CD4-positive, alpha-beta memory T cell (primary cell): ENCODE measurements around the gene PDPN. TPM values are rescaled to one million over a fixed set of nuclear protein-coding genes. Genes with fewer than 3 reads are reported as not detected.

Experiments used
- CTCF ChIA-PET: fragments of 350-600 bp; sonication (Branson Sonifier 250); formaldehyde crosslinking; loops from one replicate; lab custom pipeline; 2021; ENCODE audit warnings: inconsistent platforms; ENCODE audit not compliant: partially characterized antibody; lab: Charles Lee
- POLR2A ChIA-PET: fragments of 350-600 bp; sonication (Branson Sonifier 250); formaldehyde crosslinking; loops from one replicate; lab custom pipeline; 2021; ENCODE audit not compliant: partially characterized antibody; lab: Charles Lee
- DNase-seq, 5 donors: peaks; one replicate each; pipeline versions ENCODE4 v3.0.0 to v3.0.0-alpha.2; 2020 to 2022; ENCODE audit warnings: mixed read lengths in 1 of 5
- H3K27ac ChIP-seq: one replicate; pipeline ENCODE4 v1.7.0; 2013; ENCODE audit warnings: low read depth, low read length
- H3K27me3 ChIP-seq: 2 replicates; pipeline ENCODE4 v1.7.0; 2013; ENCODE audit warnings: mild to moderate bottlenecking, low read length, moderate library complexity; ENCODE audit not compliant: insufficient read depth
- H3K36me3 ChIP-seq: 2 replicates; pipeline ENCODE4 v1.7.0; 2013; ENCODE audit warnings: mild to moderate bottlenecking, low read length, moderate library complexity; ENCODE audit not compliant: insufficient read depth
- H3K4me1 ChIP-seq: 2 replicates; pipeline ENCODE4 v1.7.0; 2013; ENCODE audit warnings: mild to moderate bottlenecking, low read length, moderate library complexity; ENCODE audit not compliant: insufficient read depth
- H3K4me3 ChIP-seq, 2 donors: one replicate each; pipeline ENCODE4 v1.7.0; 2013; ENCODE audit warnings: low read length in 2 of 2, mild to moderate bottlenecking in 1 of 2
- H3K9me3 ChIP-seq, 2 donors: one replicate each; pipeline ENCODE4 v1.7.0; 2013; ENCODE audit warnings: low read length in 2 of 2, control low read depth in 1 of 2; ENCODE audit not compliant: control insufficient read depth in 1 of 2
- H3K27ac Mint-ChIP-seq, 7 donors: one replicate each; pipeline ENCODE4 v1.8.0; 2020 to 2021; ENCODE audit warnings: mixed read lengths in 7 of 7, mild to moderate bottlenecking in 6 of 7, inconsistent platforms in 3 of 7, moderate library complexity in 3 of 7
- H3K27me3 Mint-ChIP-seq, 2 donors: one replicate each; pipeline ENCODE4 v1.8.0; 2020 to 2021; ENCODE audit warnings: mixed read lengths in 2 of 2
- H3K36me3 Mint-ChIP-seq, 2 donors: one replicate each; pipeline ENCODE4 v1.8.0; 2020 to 2021; ENCODE audit warnings: mixed read lengths in 2 of 2, inconsistent platforms in 1 of 2, mild to moderate bottlenecking in 1 of 2
- H3K4me1 Mint-ChIP-seq, 4 donors: one replicate each; pipeline ENCODE4 v1.8.0; 2020 to 2021; ENCODE audit warnings: mixed read lengths in 4 of 4, mild to moderate bottlenecking in 1 of 4
- H3K4me3 Mint-ChIP-seq, 8 donors: one replicate each; pipeline ENCODE4 v1.8.0; 2020 to 2021; ENCODE audit warnings: mixed read lengths in 8 of 8, mild to moderate bottlenecking in 7 of 8, moderate library complexity in 6 of 8, inconsistent platforms in 3 of 8
- H3K9me3 Mint-ChIP-seq, 8 donors: one replicate each; pipeline ENCODE4 v1.8.0; 2020 to 2021; ENCODE audit warnings: mixed read lengths in 8 of 8, mild to moderate bottlenecking in 5 of 8, inconsistent platforms in 3 of 8, moderate library complexity in 1 of 8
- intact Hi-C: fragments of 100-400 bp; cut with micrococcal nuclease; formaldehyde crosslinking; loops from one replicate; pipeline ENCODE4 v1.15.1; 2023
- polyA plus RNA-seq, 2 donors: library from polyadenylated mRNA; unstranded; fragments of 300-500 nt; fragmentation: Illumina TruSeq; gene quantifications; one replicate each; pipeline ENCODE4 v1.2.3, GENCODE V29; 2021
- total RNA-seq, 2 experiments: library from RNA; stranded (reverse); gene quantifications; one replicate each; pipeline ENCODE4 v1.2.3, GENCODE V29; 2021

The PDPN gene
- total and polyA plus RNA-seq, 4 experiments from 2014 or later: not detected

DNA sequence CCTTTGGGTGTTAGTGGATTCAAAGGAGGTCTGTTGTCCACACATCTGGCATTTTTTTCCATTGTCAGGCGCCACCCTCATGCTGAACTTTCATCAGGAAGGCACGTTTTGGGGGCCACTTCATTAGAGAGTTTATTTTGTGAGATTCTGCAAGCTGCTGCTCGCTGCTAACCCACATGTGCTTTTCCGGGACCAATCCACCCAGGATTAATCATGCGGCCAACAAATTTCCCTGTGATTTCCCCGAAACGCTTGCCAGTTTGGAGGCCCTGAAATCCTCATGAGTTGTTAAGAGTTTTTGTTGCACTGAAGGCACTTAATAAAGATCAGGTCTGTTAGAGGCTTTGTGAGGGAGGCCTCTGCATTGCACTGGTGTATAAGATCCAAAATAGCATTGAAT is 2.4 kb downstream of the PDPN start:
- Mint-ChIP-seq H3K4me1 (no peaks in the 10 kb centered on the region), H3K9me3 (peaks cover 0 to 3% (median under 1%) of the 10 kb centered on the region in 8 donors), H3K27ac (no peak overlapping the region), H3K4me3 (no peak overlapping the region), H3K36me3 (no peaks in the 10 kb centered on the region), H3K27me3 (peaks cover 33 to 44% of the 10 kb centered on the region in 2 donors)
- intact Hi-C loops: no loop called here
- DNase-seq: no peak
- ChIA-PET CTCF (no interaction called here), POLR2A (no interaction called here)
- Histone ChIP-seq H3K4me3 (no peak overlapping the region), H3K9me3 (no peaks in the 10 kb centered on the region), H3K27me3 (peaks cover 9% of the 10 kb centered on the region), H3K36me3 (no peaks in the 10 kb centered on the region), H3K27ac (no peak overlapping the region), H3K4me1 (no peaks in the 10 kb centered on the region)

DNA sequence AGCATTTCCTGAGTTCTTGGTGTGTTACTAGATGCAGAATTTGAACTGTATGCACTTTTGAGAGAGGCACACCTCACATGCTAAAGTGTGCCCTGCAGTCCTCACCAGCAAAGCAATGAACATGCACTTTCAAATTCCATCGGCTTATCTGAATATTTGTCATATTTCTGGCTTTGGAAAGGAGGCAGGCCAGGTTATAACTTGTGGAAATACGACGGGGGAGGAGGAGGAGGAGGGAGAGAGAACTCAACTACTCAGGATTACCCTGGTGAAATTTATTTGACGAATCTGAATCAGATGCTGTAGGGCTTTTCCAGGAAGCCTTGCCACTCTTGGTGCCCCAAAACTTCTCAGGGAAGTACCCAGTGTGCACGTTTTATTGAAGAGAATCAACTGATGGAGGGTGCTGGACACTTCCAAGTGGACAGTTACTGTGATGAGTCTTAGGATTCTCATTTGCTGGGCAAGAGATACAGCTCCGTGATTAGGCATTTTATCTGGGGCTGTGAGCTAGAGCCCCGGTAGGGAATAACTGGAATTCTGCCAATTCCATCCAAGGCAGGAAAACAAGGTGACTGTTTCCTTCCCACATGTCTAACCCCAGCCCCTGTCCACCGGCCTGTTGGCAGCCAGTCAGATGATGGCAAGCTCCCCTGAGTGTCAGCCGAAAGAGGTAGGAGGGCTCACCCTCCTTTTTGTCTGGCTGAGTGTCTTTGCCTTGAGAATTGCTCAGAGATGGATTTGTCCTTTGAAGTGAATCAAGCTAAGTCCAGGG is 3.8 kb downstream of the PDPN start:
- no peaks in the 10 kb centered on the region for H3K36me3 Mint-ChIP-seq
- H3K4me3 Mint-ChIP-seq: no peak overlapping the region
- H3K4me3 ChIP-seq: no peak overlapping the region
- H3K9me3 ChIP-seq: no peaks in the 10 kb centered on the region
- ChIA-PET POLR2A (no interaction called here), CTCF (no interaction called here)
- no peak for DNase-seq
- H3K9me3 Mint-ChIP-seq: peaks cover 0 to 3% (median 0%) of the 10 kb centered on the region in 8 donors
- peaks cover 6% of the 10 kb centered on the region for H3K27me3 ChIP-seq
- H3K27ac Mint-ChIP-seq: no peak overlapping the region
- no peaks in the 10 kb centered on the region for H3K36me3 ChIP-seq
- H3K27me3 Mint-ChIP-seq: peaks cover 28 to 34% of the 10 kb centered on the region in 2 donors
- no peak overlapping the region for H3K27ac ChIP-seq
- H3K4me1 Mint-ChIP-seq: no peaks in the 10 kb centered on the region
- intact Hi-C loops: no loop called here
- H3K4me1 ChIP-seq: no peaks in the 10 kb centered on the region

DNA sequence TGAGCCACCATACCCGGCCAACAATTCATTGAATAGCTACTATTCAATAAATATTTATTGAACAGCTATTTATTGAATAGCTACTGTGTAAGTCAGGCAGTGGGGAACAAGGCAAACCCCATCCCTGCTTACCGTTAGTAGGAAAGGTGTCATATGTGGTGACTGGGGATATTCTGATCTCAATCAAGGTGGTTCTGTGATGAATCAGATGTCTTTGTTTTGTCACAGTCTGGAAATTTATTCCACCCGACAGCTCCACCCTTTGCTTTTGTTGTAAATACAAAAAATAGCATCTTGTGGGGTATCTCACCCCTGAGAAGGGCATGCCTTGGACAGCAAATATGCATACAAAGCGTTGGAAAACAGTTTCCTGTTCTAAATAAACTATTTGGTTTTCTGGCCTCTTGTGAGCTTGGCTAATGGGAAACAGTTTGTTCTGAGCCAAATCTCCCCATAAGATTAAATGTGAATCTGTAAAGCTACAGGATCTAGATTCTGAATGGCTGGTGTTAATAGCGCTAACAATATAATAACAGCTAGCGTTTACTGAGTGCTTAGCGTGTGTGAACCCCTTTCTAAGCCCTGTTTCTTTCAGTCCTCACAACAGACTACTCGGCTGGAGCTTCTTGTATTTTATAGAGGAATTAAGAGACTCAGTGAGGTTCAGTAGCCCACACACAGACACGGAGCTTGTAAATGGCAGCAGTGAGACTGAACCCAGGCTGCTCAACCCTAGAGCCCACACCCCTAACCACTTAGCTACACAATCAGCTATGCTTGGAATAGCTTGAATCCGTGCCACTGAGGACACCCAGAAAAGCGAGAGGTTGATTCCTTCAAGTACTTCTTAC is 5.5 kb downstream of the PDPN start:
- ChIA-PET CTCF (no interaction called here), POLR2A (no interaction called here)
- H3K36me3 Mint-ChIP-seq: no peaks in the 10 kb centered on the region
- Histone ChIP-seq H3K4me3 (no peak overlapping the region), H3K9me3 (no peaks in the 10 kb centered on the region), H3K4me1 (no peaks in the 10 kb centered on the region), H3K27me3 (no peaks in the 10 kb centered on the region), H3K27ac (no peak overlapping the region), H3K36me3 (no peaks in the 10 kb centered on the region)
- no peaks in the 10 kb centered on the region for H3K4me1 Mint-ChIP-seq
- peaks cover 0 to 3% (median 0%) of the 10 kb centered on the region in 8 donors for H3K9me3 Mint-ChIP-seq
- intact Hi-C loops: no loop called here
- peaks cover 28 to 30% of the 10 kb centered on the region in 2 donors for H3K27me3 Mint-ChIP-seq
- no peak for DNase-seq
- H3K27ac Mint-ChIP-seq: no peak overlapping the region
- no peak overlapping the region for H3K4me3 Mint-ChIP-seq

DNA sequence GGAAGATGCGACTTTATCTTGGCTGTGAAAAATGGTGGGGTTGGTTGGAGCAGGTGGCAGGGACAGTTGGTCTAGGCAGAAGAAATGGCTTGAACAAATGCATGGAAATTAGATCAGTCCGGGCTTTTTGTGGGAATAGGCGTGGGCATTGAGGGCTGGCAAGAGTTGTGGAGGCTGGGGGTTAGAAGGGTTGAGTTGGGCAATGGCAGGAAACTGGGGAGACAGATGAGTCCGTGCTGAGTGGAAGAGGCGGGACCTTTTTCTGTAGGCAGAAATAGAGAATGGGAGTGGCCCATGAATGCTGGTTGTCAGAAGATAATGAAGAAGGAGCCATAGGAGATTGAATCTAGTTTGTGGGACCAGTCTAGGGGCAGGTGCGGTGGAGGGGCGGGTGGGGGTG is 6.9 kb downstream of the PDPN start:
- peaks cover 21 to 24% of the 10 kb centered on the region in 2 donors for H3K27me3 Mint-ChIP-seq
- no peak overlapping the region for H3K27ac Mint-ChIP-seq
- Histone ChIP-seq H3K27me3 (no peaks in the 10 kb centered on the region), H3K9me3 (no peaks in the 10 kb centered on the region), H3K27ac (no peak overlapping the region), H3K4me1 (no peaks in the 10 kb centered on the region), H3K36me3 (no peaks in the 10 kb centered on the region), H3K4me3 (no peak overlapping the region)
- ChIA-PET POLR2A (no interaction called here), CTCF (no interaction called here)
- no peaks in the 10 kb centered on the region for H3K4me1 Mint-ChIP-seq
- peaks cover 0 to 3% (median 0%) of the 10 kb centered on the region in 8 donors for H3K9me3 Mint-ChIP-seq
- no peak for DNase-seq
- intact Hi-C loops: no loop called here
- no peak overlapping the region for H3K4me3 Mint-ChIP-seq
- no peaks in the 10 kb centered on the region for H3K36me3 Mint-ChIP-seq

DNA sequence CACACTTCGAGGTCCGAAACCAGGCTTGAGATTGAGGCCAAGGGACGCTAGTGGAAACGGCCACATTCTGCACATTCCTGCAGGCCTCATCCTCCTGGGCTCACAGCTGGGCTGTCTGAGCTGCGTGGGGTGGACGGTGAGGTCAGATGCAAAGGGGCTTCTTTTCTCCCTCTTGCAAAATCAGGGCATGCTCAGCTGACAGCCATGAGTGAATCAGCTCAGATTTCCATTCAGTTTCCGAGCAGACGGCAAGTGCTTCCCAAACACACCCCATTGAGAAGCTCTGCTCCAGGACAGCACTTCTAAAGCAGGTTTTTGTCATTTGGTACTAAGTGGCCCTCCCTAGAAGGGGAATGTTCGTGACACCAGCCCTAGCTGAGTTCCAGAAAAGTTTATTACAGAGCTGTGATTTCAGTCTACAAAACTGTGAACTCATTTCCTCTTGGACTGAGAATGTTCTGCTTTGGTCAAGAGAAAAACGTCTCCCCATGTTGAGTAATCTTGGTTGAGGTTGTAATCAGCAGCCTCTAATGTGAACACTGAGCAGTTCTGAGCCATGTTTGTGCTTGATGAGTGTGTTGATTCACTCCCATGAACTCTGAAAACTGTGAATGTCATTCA is 10.0 kb downstream of the PDPN start:
- Mint-ChIP-seq H3K4me3 (no peak overlapping the region), H3K4me1 (no peaks in the 10 kb centered on the region), H3K36me3 (no peaks in the 10 kb centered on the region), H3K27me3 (peaks cover 11 to 14% of the 10 kb centered on the region in 2 donors), H3K27ac (no peak overlapping the region), H3K9me3 (peaks cover 0 to 3% (median 0%) of the 10 kb centered on the region in 8 donors)
- Histone ChIP-seq H3K36me3 (no peaks in the 10 kb centered on the region), H3K27me3 (no peaks in the 10 kb centered on the region), H3K27ac (no peak overlapping the region), H3K9me3 (no peaks in the 10 kb centered on the region), H3K4me3 (no peak overlapping the region), H3K4me1 (no peaks in the 10 kb centered on the region)
- intact Hi-C loops: no loop called here
- CTCF ChIA-PET: no interaction called here
- DNase-seq: no peak
- POLR2A ChIA-PET: no interaction called here

DNA sequence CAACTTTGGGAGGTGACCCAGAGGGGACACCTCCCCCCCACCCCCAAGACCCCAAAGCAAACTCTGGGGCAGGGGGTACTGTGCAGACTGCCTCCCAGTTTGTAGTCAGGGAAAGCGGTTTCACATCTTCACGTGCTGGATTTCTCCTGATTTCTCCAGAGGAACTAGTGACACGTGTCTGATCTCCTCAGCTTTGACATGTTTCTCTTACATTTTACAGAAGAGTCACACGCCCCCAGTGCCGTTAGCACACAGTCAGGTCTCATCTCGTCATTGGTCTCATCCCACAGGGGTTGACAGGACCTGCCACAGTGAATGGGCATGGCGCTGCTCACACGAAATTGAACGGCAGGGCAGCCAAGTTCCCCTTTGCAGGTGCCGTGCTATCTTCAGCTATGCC is 11.8 kb downstream of the PDPN start:
- Histone ChIP-seq H3K4me1 (no peaks in the 10 kb centered on the region), H3K9me3 (no peaks in the 10 kb centered on the region), H3K4me3 (no peak overlapping the region), H3K36me3 (no peaks in the 10 kb centered on the region), H3K27me3 (no peaks in the 10 kb centered on the region), H3K27ac (no peak overlapping the region)
- intact Hi-C loops: no loop called here
- Mint-ChIP-seq H3K36me3 (no peaks in the 10 kb centered on the region), H3K27me3 (peaks cover 8 to 16% of the 10 kb centered on the region in 2 donors), H3K4me1 (no peaks in the 10 kb centered on the region), H3K27ac (no peak overlapping the region), H3K4me3 (no peak overlapping the region), H3K9me3 (peaks cover 0 to 2% (median 0%) of the 10 kb centered on the region in 8 donors)
- DNase-seq: no peak
- ChIA-PET POLR2A (no interaction called here), CTCF (no interaction called here)

DNA sequence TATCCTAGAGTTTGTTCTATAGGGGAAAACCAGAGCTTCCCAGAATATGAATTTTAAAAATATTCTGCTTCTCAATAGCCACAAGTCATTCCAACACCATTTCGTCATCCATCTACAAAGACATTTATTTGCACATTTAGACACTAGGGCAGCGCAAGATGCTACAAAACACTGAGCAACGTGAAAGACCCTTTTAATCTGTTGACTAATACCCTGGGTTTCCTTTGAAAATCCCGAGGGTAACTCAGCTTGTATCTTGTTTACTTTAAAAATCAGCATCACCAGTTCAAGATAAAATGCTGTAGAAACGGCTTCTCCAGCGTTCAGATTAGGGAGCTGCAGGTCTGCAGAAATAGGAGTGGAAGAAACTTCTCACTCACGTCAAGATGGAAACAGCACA is 13.5 kb downstream of the PDPN start:
- no peak overlapping the region for H3K27ac Mint-ChIP-seq
- POLR2A ChIA-PET: no interaction called here
- Histone ChIP-seq H3K36me3 (no peaks in the 10 kb centered on the region), H3K27me3 (no peaks in the 10 kb centered on the region), H3K4me1 (no peaks in the 10 kb centered on the region), H3K4me3 (no peak overlapping the region), H3K9me3 (no peaks in the 10 kb centered on the region), H3K27ac (no peak overlapping the region)
- H3K4me3 Mint-ChIP-seq: no peak overlapping the region
- H3K4me1 Mint-ChIP-seq: no peaks in the 10 kb centered on the region
- intact Hi-C loops: no loop called here
- CTCF ChIA-PET: interaction anchor here (1.0 kb wide), 1 partner anchor 15 kb away, joined by 3 read pairs; no protein-coding TSS in a partner anchor
- no peak for DNase-seq
- no peaks in the 10 kb centered on the region for H3K36me3 Mint-ChIP-seq
- peaks cover 0 to 2% (median 0%) of the 10 kb centered on the region in 8 donors for H3K9me3 Mint-ChIP-seq
- H3K27me3 Mint-ChIP-seq: peaks cover 5 to 14% of the 10 kb centered on the region in 2 donors
